Stomach (tissue), 4 donors: ENCODE data around the gene KCNH1.

Source experiments
- CTCF ChIP-seq, 7 experiments: fragments of 450-650 bp in 4 of 7; fragments of 200-600 bp in 3 of 7; sonication (generic) in 3 of 7; IDR thresholded peaks; one replicate each; pipeline ENCODE4 v1.5.1; 2016 to 2019; ENCODE audit warnings: antibody characterized with exemption in 7 of 7, control low read depth in 2 of 7, mild to moderate bottlenecking in 1 of 7
- EP300 ChIP-seq: sonication (generic); formaldehyde crosslinking; IDR thresholded peaks from one replicate; pipeline ENCODE4 v1.6.1; 2017; ENCODE audit warnings: antibody characterized with exemption
- POLR2A ChIP-seq, 4 donors: fragments of 450-650 bp; IDR thresholded peaks; one replicate each; pipeline ENCODE4 v1.6.1; 2016; ENCODE audit warnings: antibody characterized with exemption in 4 of 4, control low read depth in 2 of 4, mild to moderate bottlenecking in 1 of 4, moderate library complexity in 1 of 4
- POLR2AphosphoS5 ChIP-seq, 3 donors: sonication (generic); formaldehyde crosslinking; IDR thresholded peaks; one replicate each; pipeline ENCODE4 v1.6.1; 2016; ENCODE audit warnings: antibody characterized with exemption in 3 of 3

GRCh38 chr1:210707300-210708240, 426.4 kb downstream of the KCNH1 start:
- TF ChIP-seq CTCF (IDR thresholded peaks at IDR 0.05) (no peak), POLR2A (IDR thresholded peaks at IDR 0.05) (no peak), EP300 (no peak), POLR2AphosphoS5 (IDR thresholded peaks at IDR 0.05) (no peak)
